H1 (cell line): ENCODE data around the gene CALCR. TPM values are rescaled to one million over a fixed set of nuclear protein-coding genes. Genes with fewer than 3 reads are reported as not detected.

Experiments
- CTCF ChIA-PET: fragments of 300-600 bp; sonication (Branson Sonifier 250); formaldehyde crosslinking; loops from one replicate; lab custom pipeline; 2021; ENCODE audit not compliant: partially characterized antibody; lab: Charles Lee
- POLR2A ChIA-PET: fragments of 300-600 bp; sonication (Branson Sonifier 250); formaldehyde crosslinking; loops from one replicate; lab custom pipeline; 2021; ENCODE audit warnings: inconsistent platforms; ENCODE audit not compliant: partially characterized antibody; lab: Charles Lee
- DNase-seq, 2 experiments: peaks; one replicate each; pipeline versions ENCODE4 v3.0.0 to v3.0.0-alpha.2; 2010 to 2022; ENCODE audit warnings: low spot score in 2 of 2, low read depth in 1 of 2, mixed read lengths in 1 of 2
- FAIRE-seq: peaks from 2 replicates; lab custom pipeline; 2011; peaks lifted over from hg19 to GRCh38; lab: Jason Lieb, UNC
- H2AFZ ChIP-seq: 2 replicates; pipeline ENCODE4 v1.8.1; 2012; ENCODE audit warnings: low read length, inconsistent platforms
- H2AK5ac ChIP-seq: 2 replicates; pipeline ENCODE4 v1.6.1; 2013; ENCODE audit warnings: low read depth, low read length
- H2BK120ac ChIP-seq: replicated peaks from 2 replicates; pipeline ENCODE3; 2013; ENCODE audit warnings: low read depth, low read length, inconsistent platforms
- H2BK12ac ChIP-seq: 2 replicates; pipeline ENCODE4 v1.6.1; 2013; ENCODE audit warnings: low read depth, low read length
- H2BK15ac ChIP-seq: 2 replicates; pipeline ENCODE4 v1.6.1; 2013; ENCODE audit warnings: low read length
- H2BK20ac ChIP-seq: 2 replicates; pipeline ENCODE4 v1.6.1; 2013; ENCODE audit warnings: low read length
- H2BK5ac ChIP-seq: 2 replicates; pipeline ENCODE4 v1.6.1; 2013; ENCODE audit warnings: low read depth, low read length
- H3K14ac ChIP-seq: 2 replicates; pipeline ENCODE4 v1.6.1; 2013; ENCODE audit warnings: inconsistent platforms; ENCODE audit not compliant: insufficient read length
- H3K18ac ChIP-seq: 2 replicates; pipeline ENCODE4 v1.6.1; 2013; ENCODE audit warnings: low read length; ENCODE audit errors: extremely low read depth
- H3K23ac ChIP-seq: 2 replicates; pipeline ENCODE4 v1.6.1; 2013; ENCODE audit warnings: inconsistent platforms; ENCODE audit not compliant: insufficient read length
- H3K23me2 ChIP-seq: 2 replicates; pipeline ENCODE4 v1.6.1; 2013; ENCODE audit warnings: low read depth, low read length
- H3K27ac ChIP-seq: 2 replicates; pipeline ENCODE4 v1.6.1; 2011; ENCODE audit warnings: low read depth, low read length, inconsistent platforms
- H3K27me3 ChIP-seq, 4 experiments: replicated peaks in 1 of 4; 1 replicate in 1 of 4; 2 replicates in 3 of 4; pipeline versions ENCODE4 v1.6.1 to v1.8.1; 2011 to 2013; ENCODE audit warnings: low read length in 3 of 4, mild to moderate bottlenecking in 3 of 4, inconsistent platforms in 2 of 4, mixed read lengths in 2 of 4, moderate library complexity in 1 of 4; ENCODE audit not compliant: control insufficient read depth in 3 of 4, insufficient read depth in 3 of 4; ENCODE audit errors: extremely low read depth in 1 of 4
- H3K36me3 ChIP-seq, 4 experiments: 2 replicates each; pipeline versions ENCODE4 v1.6.1 to v1.8.1; 2011 to 2013; ENCODE audit warnings: mild to moderate bottlenecking in 4 of 4, low read length in 3 of 4, moderate library complexity in 2 of 4, control low read depth in 1 of 4, inconsistent platforms in 1 of 4; ENCODE audit not compliant: insufficient read depth in 4 of 4, control insufficient read depth in 2 of 4
- H3K4ac ChIP-seq: replicated peaks from 2 replicates; pipeline ENCODE3; 2013; ENCODE audit warnings: low read length, low read depth, mixed read lengths, inconsistent platforms; ENCODE audit not compliant: insufficient read length
- H3K4me1 ChIP-seq, 4 experiments: replicated peaks in 1 of 4; 1 replicate in 1 of 4; 2 replicates in 3 of 4; pipeline versions ENCODE4 v1.6.1 to v1.8.1; 2011 to 2013; ENCODE audit warnings: low read length in 3 of 4, inconsistent platforms in 2 of 4, mixed read lengths in 1 of 4; ENCODE audit not compliant: insufficient read depth in 4 of 4, control insufficient read depth in 3 of 4
- H3K4me2 ChIP-seq, 2 experiments: 2 replicates each; pipeline versions ENCODE4 v1.6.1 to v1.8.1; 2011 to 2013; ENCODE audit warnings: low read depth in 2 of 2, low read length in 2 of 2, control low read depth in 1 of 2, inconsistent platforms in 1 of 2, mild to moderate bottlenecking in 1 of 2; ENCODE audit not compliant: insufficient read depth in 1 of 2
- H3K4me3 ChIP-seq, 4 experiments: fragments of 200-600, 300-600 bp in 1 of 4; sonication (generic), shearing (Covaris generic), sonication (Bioruptor Twin) in 1 of 4; 2 replicates each; pipeline versions ENCODE4 v1.5.1 to v1.8.1; 2011 to 2016; ENCODE audit warnings: low read length in 4 of 4, low read depth in 3 of 4, control low read depth in 2 of 4, inconsistent platforms in 2 of 4, mild to moderate bottlenecking in 2 of 4, mixed read lengths in 1 of 4, moderate library complexity in 1 of 4; ENCODE audit not compliant: insufficient read depth in 2 of 4; ENCODE audit errors: extremely low read depth in 1 of 4
- H3K56ac ChIP-seq: replicated peaks from 2 replicates; pipeline ENCODE3; 2013; ENCODE audit warnings: low read depth, mild to moderate bottlenecking, mixed read lengths, low read length, inconsistent platforms; ENCODE audit not compliant: insufficient read length
- H3K79me1 ChIP-seq: 2 replicates; pipeline ENCODE4 v1.6.1; 2013; ENCODE audit warnings: low read depth, low read length, control low read depth
- H3K79me2 ChIP-seq, 2 experiments: 2 replicates each; pipeline versions ENCODE4 v1.6.1 to v1.8.1; 2012 to 2013; ENCODE audit warnings: low read length in 2 of 2, mild to moderate bottlenecking in 2 of 2, inconsistent platforms in 1 of 2; ENCODE audit not compliant: insufficient read depth in 2 of 2, control insufficient read depth in 1 of 2
- H3K9ac ChIP-seq, 4 experiments: replicated peaks in 1 of 4; 1 replicate in 1 of 4; 2 replicates in 3 of 4; pipeline versions ENCODE4 v1.6.1 to v1.8.1; 2011 to 2013; ENCODE audit warnings: low read depth in 3 of 4, low read length in 3 of 4, control low read depth in 2 of 4, mild to moderate bottlenecking in 2 of 4, moderate library complexity in 2 of 4, inconsistent platforms in 1 of 4; ENCODE audit errors: extremely low read depth in 1 of 4
- H3K9me3 ChIP-seq, 2 experiments: 2 replicates each; pipeline versions ENCODE4 v1.6.1 to v1.8.1; 2012 to 2013; ENCODE audit warnings: mild to moderate bottlenecking in 2 of 2, moderate library complexity in 2 of 2, control low read depth in 1 of 2, inconsistent platforms in 1 of 2, low read depth in 1 of 2, low read length in 1 of 2, mixed read lengths in 1 of 2; ENCODE audit not compliant: insufficient read depth in 2 of 2
- H4K20me1 ChIP-seq, 2 experiments: replicated peaks in 1 of 2; 2 replicates each; pipeline versions ENCODE3 to v1.8.1; 2011 to 2013; ENCODE audit warnings: inconsistent platforms in 2 of 2, low read length in 2 of 2, mild to moderate bottlenecking in 1 of 2; ENCODE audit not compliant: insufficient read depth in 2 of 2, control insufficient read depth in 1 of 2
- H4K5ac ChIP-seq: 2 replicates; pipeline ENCODE4 v1.6.1; 2013; ENCODE audit warnings: low read length, low read depth, mixed read lengths, inconsistent platforms; ENCODE audit not compliant: insufficient read length
- H4K8ac ChIP-seq: 2 replicates; pipeline ENCODE4 v1.8.0; 2013; ENCODE audit warnings: mild to moderate bottlenecking, moderate library complexity, low read length, inconsistent platforms; ENCODE audit not compliant: insufficient read depth; ENCODE audit errors: extremely low read depth
- H4K91ac ChIP-seq: replicated peaks from 2 replicates; pipeline ENCODE3; 2013; ENCODE audit warnings: low read length, mixed read lengths, inconsistent platforms; ENCODE audit not compliant: insufficient read length
- ASH2L ChIP-seq: fragments of 200-600, 300-600 bp; sonication (generic); IDR thresholded peaks from one replicate; pipeline ENCODE4 v1.7.1; 2017; ENCODE audit warnings: low read length
- ATF2 ChIP-seq: IDR thresholded peaks from 2 replicates; pipeline ENCODE4 v1.6.1; 2012; ENCODE audit warnings: low read length, inconsistent platforms
- BCL11A ChIP-seq, 2 experiments: IDR thresholded peaks; one replicate each; pipeline ENCODE4 v1.6.1; 2011; ENCODE audit warnings: low read depth in 2 of 2, low read length in 2 of 2, mild to moderate bottlenecking in 2 of 2
- HDAC2 ChIP-seq, 2 experiments: fragments of 300-600 bp in 1 of 2; sonication (generic) in 1 of 2; IDR thresholded peaks; 2 replicates each; pipeline ENCODE4 v1.6.1; 2011 to 2012; ENCODE audit warnings: low read depth in 2 of 2, low read length in 2 of 2, mild to moderate bottlenecking in 2 of 2, moderate library complexity in 2 of 2, borderline replicate concordance in 1 of 2, inconsistent platforms in 1 of 2
- KDM1A ChIP-seq: fragments of 200-600, 300-600 bp; sonication (generic); IDR thresholded peaks from 2 replicates; pipeline ENCODE4 v1.7.1; 2016; ENCODE audit warnings: mild to moderate bottlenecking, low read length, borderline replicate concordance
- RAD21 ChIP-seq, 2 experiments: IDR thresholded peaks in 1 of 2; conservative IDR thresholded peaks in 1 of 2; 2 replicates each; pipeline ENCODE4 v1.6.1; 2011; ENCODE audit warnings: low read depth in 2 of 2, low read length in 2 of 2, improper control_type of control experiment in 1 of 2, inconsistent platforms in 1 of 2, mild to moderate bottlenecking in 1 of 2, moderate library complexity in 1 of 2
- SP1 ChIP-seq: IDR thresholded peaks from 2 replicates; pipeline ENCODE4 v1.6.1; 2011; ENCODE audit warnings: low read depth, low read length
- TEAD4 ChIP-seq: IDR thresholded peaks from 2 replicates; pipeline ENCODE4 v1.6.1; 2012; ENCODE audit warnings: low read depth, low read length, inconsistent platforms, mixed read lengths
- WGBS, 2 experiments: shearing (Covaris generic) in 1 of 2; methylation state at CpG; one replicate each; pipeline versions ENCODE4 v1.1.6 to v1.1.7; 2013 to 2015; ENCODE audit warnings: low lambda C conversion rate in 2 of 2, mixed read lengths in 2 of 2, inconsistent platforms in 1 of 2, low coverage in 1 of 2, missing lambda C conversion rate in 1 of 2; ENCODE audit not compliant: insufficient replicate concordance in 2 of 2, insufficient coverage in 1 of 2, insufficient read length in 1 of 2; ENCODE audit errors: extremely low coverage in 1 of 2, missing lambda C conversion rate in 1 of 2; 5-methylcytosine and 5-hydroxymethylcytosine counted together
- polyA plus RNA-seq, 7 experiments: library from polyadenylated mRNA; depleted of rRNA in 3 of 7; stranded (reverse) in 5 of 7; unstranded in 2 of 7; fragments of >200 nt in 5 of 7; fragments of 200-250 nt in 2 of 7; gene quantifications; 1 replicate in 5 of 7; 2 replicates in 1 of 7; 4 replicates in 1 of 7; pipeline versions ENCODE4 v1.2.1 to v1.2.3, GENCODE V29; 2011 to 2013; ENCODE audit warnings: missing spikeins in 2 of 7, mixed read lengths in 2 of 7
- total RNA-seq: library from RNA; stranded (reverse); fragmentation: NEBNext Ultra II Directional; extraction: Animal tissue kit (Norgen Biotek cat#: 25700); gene quantifications from 2 replicates; pipeline ENCODE4 v1.2.1, GENCODE V29; 2021

Gene CALCR
- total and polyA plus RNA-seq, 2 of the 8 experiments (the other 6 are each of a cell fraction or from before 2014, with no cell fraction given) = 1.0 to 3.6 TPM

- H4K8ac ChIP-seq = no peak overlapping the region
- no peak overlapping the region for H2BK120ac ChIP-seq
- H4K20me1 ChIP-seq = no peaks in the 10 kb centered on the region
These were observed 192.2 kb downstream of the CALCR start for GRCh38 chr7:93382362-93382761.

More at GRCh38 chr7:93382362-93382761, 192.2 kb downstream of the CALCR start:
- FAIRE-seq (no peak), DNase-seq (no peak)
- Histone ChIP-seq H3K79me1 (no peaks in the 10 kb centered on the region), H3K56ac (no peak overlapping the region), H3K23me2 (no peaks in the 10 kb centered on the region), H2BK5ac (no peak overlapping the region), H4K5ac (no peak overlapping the region), H3K4me3 (no peak overlapping the region), H3K9ac (no peak overlapping the region), H4K91ac (no peak overlapping the region), H2AK5ac (no peak overlapping the region), H3K4me1 (peaks cover 0 to 3% (median 0%) of the 10 kb centered on the region in 4 experiments; a peak in 1 of 7 replicates), H3K27ac (no peak overlapping the region), H2AFZ (no peak overlapping the region), H3K36me3 (no peaks in the 10 kb centered on the region), H2BK20ac (no peak overlapping the region), H3K18ac (no peak overlapping the region), H3K79me2 (no peaks in the 10 kb centered on the region), H2BK15ac (no peak overlapping the region), H2BK12ac (no peak overlapping the region), H3K23ac (no peak overlapping the region), H3K27me3 (no peaks in the 10 kb centered on the region), H3K4me2 (no peak overlapping the region), H3K14ac (no peak overlapping the region), H3K9me3 (no peaks in the 10 kb centered on the region), H3K4ac (no peak overlapping the region)
- CTCF ChIA-PET = interaction anchor here (1.4 kb wide), 1 partner anchor 8 kb away, joined by 8 read pairs; no protein-coding TSS in a partner anchor
- TF ChIP-seq HDAC2 (IDR thresholded peaks at IDR 0.05; ENCODE audit: borderline replicate concordance in 1 of 2, low read depth in 2 of 2, low read length in 2 of 2) (no peak), RAD21 (IDR thresholded peaks at IDR 0.05 in 1 of 2, conservative IDR thresholded peaks at IDR 0.05 in 1 of 2; ENCODE audit: low read depth in 2 of 2, low read length in 2 of 2) (no peak), SP1 (no peak), BCL11A (IDR thresholded peaks at IDR 0.05; ENCODE audit: low read depth in 2 of 2, low read length in 2 of 2) (no peak), TEAD4 (no peak), ASH2L (no peak), KDM1A (no peak), ATF2 (no peak)
- POLR2A ChIA-PET = no interaction called here
- WGBS, 2 experiments = 98% methylated on average over 3 of the region's 3 CpGs; no CpG with 5 or more reads in 1 of the 2 experiments
